GM12878 (cell line): Measurements from ENCODE around the gene ADGRV1. TPM values are rescaled to one million over a fixed set of nuclear protein-coding genes. Genes with fewer than 3 reads are reported as not detected.

Source experiments
- ATAC-seq: fragments of 200-7000 bp; cut with Tn5 transposase; 3 replicates; pipeline ENCODE4 v1.9.1; 2020; ENCODE audit warnings: mild to moderate bottlenecking, moderate library complexity
- BruUV-seq: library from RNA; stranded (reverse); fragments of 400-500 nt; replicated peaks from 2 replicates; lab custom pipeline; 2021; lab: Mats Ljungman, UMichigan
- CTCF ChIA-PET: fragments of 300-600 bp; sonication (Branson Sonifier 250); formaldehyde crosslinking; extraction: SDS; loops from one replicate; lab custom pipeline; 2021; ENCODE audit warnings: inconsistent platforms; lab: Yijun Ruan, JAX
- POLR2A ChIA-PET: fragments of 350-600 bp; formaldehyde crosslinking; extraction: SDS; loops from one replicate; lab custom pipeline; 2021; ENCODE audit warnings: inconsistent platforms; lab: Charles Lee
- RAD21 ChIA-PET: fragments of 300-600 bp; sonication (Branson Sonifier 250); formaldehyde crosslinking; loops from one replicate; lab custom pipeline; 2023; ENCODE audit warnings: antibody characterized with exemption; ENCODE audit not compliant: unreplicated experiment; lab: Charles Lee
- SMC1A ChIA-PET: fragments of 300-600 bp; sonication (Branson Sonifier 250); formaldehyde crosslinking; loops from one replicate; lab custom pipeline; 2023; ENCODE audit not compliant: unreplicated experiment, uncharacterized antibody; lab: Charles Lee
- DNase-seq: peaks from one replicate; pipeline ENCODE4 v3.0.0-alpha.2; 2011; ENCODE audit warnings: low read depth, low spot score
- FAIRE-seq: peaks from 3 replicates; lab custom pipeline; 2011; peaks lifted over from hg19 to GRCh38; lab: Jason Lieb, UNC
- H2AFZ ChIP-seq: 2 replicates; pipeline ENCODE4 v1.6.0; 2011; ENCODE audit warnings: low read depth, low read length, control low read depth; ENCODE audit not compliant: control insufficient read depth
- H3K27ac ChIP-seq: 2 replicates; pipeline ENCODE4 v1.5.1; 2011; ENCODE audit warnings: control low read depth; ENCODE audit not compliant: control insufficient read depth, insufficient read depth
- H3K27me3 ChIP-seq, 2 experiments: replicated peaks in 1 of 2; 2 replicates each; pipeline versions ENCODE4 v1.6.0 to v1.6.1; 2011; ENCODE audit warnings: low read length in 1 of 2; ENCODE audit not compliant: control insufficient read depth in 2 of 2, insufficient read depth in 2 of 2
- H3K36me3 ChIP-seq, 2 experiments: 2 replicates each; pipeline ENCODE4 v1.5.1; 2011; ENCODE audit warnings: low read length in 1 of 2; ENCODE audit not compliant: control insufficient read depth in 2 of 2, insufficient read depth in 2 of 2
- H3K4me1 ChIP-seq: 2 replicates; pipeline ENCODE4 v1.6.1; 2011; ENCODE audit warnings: mild to moderate bottlenecking, low read length, moderate library complexity, mixed read lengths; ENCODE audit not compliant: control insufficient read depth, insufficient read depth
- H3K4me2 ChIP-seq: 2 replicates; pipeline ENCODE4 v1.6.0; 2011; ENCODE audit warnings: control low read depth; ENCODE audit not compliant: control insufficient read depth, insufficient read depth
- H3K4me3 ChIP-seq: fragments of 200-600 bp; sonication (generic); 2 replicates; pipeline ENCODE4 v1.5.1; 2016
- H3K79me2 ChIP-seq: 2 replicates; pipeline ENCODE4 v1.6.0; 2011; ENCODE audit warnings: low read length; ENCODE audit not compliant: control insufficient read depth, insufficient read depth
- H3K9ac ChIP-seq: 2 replicates; pipeline ENCODE4 v1.8.0; 2011; ENCODE audit warnings: low read length, control low read depth, mixed read lengths; ENCODE audit not compliant: control insufficient read depth, insufficient read depth
- H3K9me3 ChIP-seq: replicated peaks from 3 replicates; pipeline ENCODE4 v1.5.1; 2011; ENCODE audit warnings: mild to moderate bottlenecking, low read length; ENCODE audit not compliant: control insufficient read depth, insufficient read depth
- H4K20me1 ChIP-seq: 2 replicates; pipeline ENCODE4 v1.6.0; 2011; ENCODE audit not compliant: control insufficient read depth, insufficient read depth
- CREB1 ChIP-seq: IDR thresholded peaks from 2 replicates; pipeline ENCODE4 v1.6.1; 2012; ENCODE audit warnings: low read depth, mild to moderate bottlenecking, inconsistent platforms
- FOXM1 ChIP-seq: IDR thresholded peaks from 2 replicates; pipeline ENCODE4 v1.6.1; 2012; ENCODE audit warnings: low read depth, mild to moderate bottlenecking, inconsistent platforms, low read length, moderate library complexity
- HDGF ChIP-seq: fragments of 450-650 bp; IDR thresholded peaks from 2 replicates; pipeline ENCODE4 v1.6.1; 2016; ENCODE audit warnings: antibody characterized with exemption
- IRF3 ChIP-seq: fragments of 450-650 bp; IDR thresholded peaks from 2 replicates; pipeline ENCODE4 v1.6.1; 2014; ENCODE audit warnings: mild to moderate bottlenecking
- KAT2A ChIP-seq: conservative IDR thresholded peaks from 2 replicates; pipeline ENCODE4 v1.6.1; 2011; ENCODE audit warnings: low read depth, low read length; ENCODE audit not compliant: control insufficient read depth
- MYC ChIP-seq: IDR thresholded peaks from 2 replicates; pipeline ENCODE4 v1.6.1; 2011; ENCODE audit warnings: mild to moderate bottlenecking, low read length, moderate library complexity, inconsistent platforms; ENCODE audit not compliant: insufficient read depth, insufficient replicate concordance, insufficient read length, severe bottlenecking
- NFXL1 ChIP-seq: fragments of 450-650 bp; IDR thresholded peaks from 2 replicates; pipeline ENCODE4 v1.6.1; 2017; ENCODE audit warnings: antibody characterized with exemption, mild to moderate bottlenecking, borderline replicate concordance
- POU2F2 ChIP-seq: IDR thresholded peaks from 3 replicates; pipeline ENCODE4 v1.6.1; 2011; ENCODE audit warnings: low read depth, mild to moderate bottlenecking, low read length, borderline replicate concordance
- PRDM15 ChIP-seq: fragments of 450-650 bp; formaldehyde crosslinking; IDR thresholded peaks from 2 replicates; pipeline ENCODE4 v1.4.0; 2020; ENCODE audit warnings: mild to moderate bottlenecking, moderate library complexity
- RAD21 ChIP-seq: IDR thresholded peaks from 2 replicates; pipeline ENCODE4 v1.6.1; 2011; ENCODE audit warnings: mild to moderate bottlenecking, low read depth, low read length, moderate library complexity; ENCODE audit not compliant: insufficient read depth
- RB1 ChIP-seq: fragments of 450-650 bp; formaldehyde crosslinking; IDR thresholded peaks from 2 replicates; pipeline ENCODE4 v1.6.1; 2017; ENCODE audit warnings: mild to moderate bottlenecking, borderline replicate concordance
- SREBF2 ChIP-seq: IDR thresholded peaks from 2 replicates; pipeline ENCODE4 v1.6.1; 2012; ENCODE audit warnings: mild to moderate bottlenecking, low read length
- ZNF24 ChIP-seq: fragments of 450-650 bp; IDR thresholded peaks from 2 replicates; pipeline ENCODE4 v1.6.1; 2017; ENCODE audit warnings: antibody characterized with exemption, mild to moderate bottlenecking
- WGBS: methylation state at CpG from one replicate; pipeline ENCODE4 v1.1.6; 2016; ENCODE audit warnings: low lambda C conversion rate; ENCODE audit not compliant: insufficient replicate concordance, insufficient coverage; ENCODE audit errors: missing lambda C conversion rate; 5-methylcytosine and 5-hydroxymethylcytosine counted together
- in situ Hi-C: fragments of 300-500 bp; cut with MboI; formaldehyde crosslinking; loops from 9 replicates; pipeline ENCODE4 v1.14.3; 2018; ENCODE audit warnings: mixed read lengths
- intact Hi-C: fragments of 100-400 bp; cut with micrococcal nuclease; formaldehyde crosslinking; loops from one replicate; pipeline ENCODE4 v1.14.2; 2022; ENCODE audit not compliant: unreplicated experiment
- polyA plus RNA-seq, 11 experiments: library from polyadenylated mRNA; depleted of rRNA in 4 of 11; unstranded in 6 of 11; stranded (reverse) in 5 of 11; fragments of >200 nt; fragmentation: Nextera tagmentation in 4 of 11; fragmentation: Illumina TruSeq in 1 of 11; extraction: Ambion mirVana in 4 of 11; extraction: Trizol in 1 of 11; gene quantifications; 1 replicate in 1 of 11; 2 replicates in 10 of 11; pipeline versions ENCODE4 v1.2.1 to v1.2.3, GENCODE V29; 2011 to 2016; ENCODE audit warnings: inconsistent platforms in 2 of 11, missing spikeins in 2 of 11, low read depth in 1 of 11
- total RNA-seq, 4 experiments: library from RNA; depleted of rRNA in 3 of 4; stranded (reverse); fragments of >200 nt in 3 of 4; fragmentation: Illumina TruSeq in 1 of 4; extraction: Trizol in 1 of 4; gene quantifications; 2 replicates each; pipeline versions ENCODE4 v1.2.1 to v1.2.3, GENCODE V29; 2013 to 2021
- TF ChIP-seq, protein P1 (sequence below): fragments of 450-650 bp; IDR thresholded peaks from 2 replicates; pipeline ENCODE4 v1.6.1; 2018; ENCODE audit warnings: borderline replicate concordance, mild to moderate bottlenecking; ENCODE audit not compliant: partially characterized antibody

The ADGRV1 gene
- total and polyA plus RNA-seq, 10 of the 15 experiments (the other 5 are each of a cell fraction or from before 2014, with no cell fraction given): 0.04 to 8.1 (median 0.16) TPM; not detected in 1

GRCh38 chr5:91033370-91033769 is 474.8 kb downstream of the ADGRV1 start:
- FAIRE-seq (no peak), DNase-seq (no peak), ATAC-seq (no peak)
- TF ChIP-seq RAD21 (no peak), SREBF2 (no peak), IRF3 (no peak), CREB1 (no peak), HDGF (no peak), NFXL1 (no peak), POU2F2 (no peak), FOXM1 (no peak), KAT2A (no peak), ZNF24 (no peak), MYC (no peak), RB1 (no peak), PRDM15 (no peak)
- TF ChIP-seq, protein P1, sequence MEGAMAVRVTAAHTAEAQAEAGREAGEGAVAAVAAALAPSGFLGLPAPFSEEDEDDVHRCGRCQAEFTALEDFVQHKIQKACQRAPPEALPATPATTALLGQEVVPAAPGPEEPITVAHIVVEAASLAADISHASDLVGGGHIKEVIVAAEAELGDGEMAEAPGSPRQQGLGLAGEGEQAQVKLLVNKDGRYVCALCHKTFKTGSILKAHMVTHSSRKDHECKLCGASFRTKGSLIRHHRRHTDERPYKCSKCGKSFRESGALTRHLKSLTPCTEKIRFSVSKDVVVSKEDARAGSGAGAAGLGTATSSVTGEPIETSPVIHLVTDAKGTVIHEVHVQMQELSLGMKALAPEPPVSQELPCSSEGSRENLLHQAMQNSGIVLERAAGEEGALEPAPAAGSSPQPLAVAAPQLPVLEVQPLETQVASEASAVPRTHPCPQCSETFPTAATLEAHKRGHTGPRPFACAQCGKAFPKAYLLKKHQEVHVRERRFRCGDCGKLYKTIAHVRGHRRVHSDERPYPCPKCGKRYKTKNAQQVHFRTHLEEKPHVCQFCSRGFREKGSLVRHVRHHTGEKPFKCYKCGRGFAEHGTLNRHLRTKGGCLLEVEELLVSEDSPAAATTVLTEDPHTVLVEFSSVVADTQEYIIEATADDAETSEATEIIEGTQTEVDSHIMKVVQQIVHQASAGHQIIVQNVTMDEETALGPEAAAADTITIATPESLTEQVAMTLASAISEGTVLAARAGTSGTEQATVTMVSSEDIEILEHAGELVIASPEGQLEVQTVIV: no peak
- RAD21 ChIA-PET: no interaction called here
- CTCF ChIA-PET: no interaction called here
- in situ Hi-C loops: no loop called here
- Histone ChIP-seq H3K4me3 (no peak overlapping the region), H3K27me3 (no peaks in the 10 kb centered on the region; a peak in 1 of 4 replicates), H3K27ac (no peak overlapping the region), H3K4me1 (no peaks in the 10 kb centered on the region), H3K79me2 (no peaks in the 10 kb centered on the region), H3K36me3 (no peaks in the 10 kb centered on the region), H4K20me1 (no peaks in the 10 kb centered on the region), H2AFZ (no peak overlapping the region), H3K4me2 (no peak overlapping the region), H3K9me3 (no peaks in the 10 kb centered on the region), H3K9ac (no peak overlapping the region)
- BruUV-seq: no TSS peak
- SMC1A ChIA-PET: no interaction called here
- intact Hi-C loops: no loop called here
- POLR2A ChIA-PET: no interaction called here
- 5% methylated on average over 1 of the region's 1 CpG for WGBS
